Activated B cell treated with CpG ODN at 0.5 μM for 24 hours (primary cell): ENCODE measurements around the gene SLC25A46. TPM values are rescaled to one million over a fixed set of nuclear protein-coding genes. Genes with fewer than 3 reads are reported as not detected.
A peak's percentile ranks its signal among the peaks of the same experiment; 100 is the strongest.
"Not testable (repeated sequence)": the region's sequence is repeated elsewhere in the genome, so short reads cannot be mapped to it uniquely, and the experiment has no call there.

ENCODE experiments used
- ATAC-seq: fragments of 200-7000 bp; cut with Tn5 transposase; one replicate; pipeline ENCODE4 v1.10.0; 2021; ENCODE audit warnings: low read depth, mild to moderate bottlenecking, moderate library complexity
- CTCF ChIA-PET: fragments of 350-600 bp; sonication (Branson Sonifier 250); formaldehyde crosslinking; loops from one replicate; lab custom pipeline; 2021; ENCODE audit warnings: antibody characterized with exemption; lab: Charles Lee
- POLR2A ChIA-PET: fragments of 350-600 bp; sonication (Branson Sonifier 250); formaldehyde crosslinking; loops from one replicate; lab custom pipeline; 2021; ENCODE audit warnings: antibody characterized with exemption; lab: Charles Lee
- DNase-seq: peaks from one replicate; pipeline ENCODE4 v3.0.0; 2022
- H3K27ac Mint-ChIP-seq: one replicate; pipeline ENCODE4 v1.8.0; 2020; ENCODE audit warnings: mixed read lengths
- H3K27me3 Mint-ChIP-seq: one replicate; pipeline ENCODE4 v1.8.0; 2021; ENCODE audit warnings: mixed read lengths
- H3K36me3 Mint-ChIP-seq: one replicate; pipeline ENCODE4 v1.8.0; 2021; ENCODE audit warnings: low read depth, mixed read lengths
- H3K4me1 Mint-ChIP-seq: one replicate; pipeline ENCODE4 v1.8.0; 2021; ENCODE audit warnings: mixed read lengths
- H3K4me3 Mint-ChIP-seq: one replicate; pipeline ENCODE4 v1.8.0; 2020; ENCODE audit warnings: mild to moderate bottlenecking, mixed read lengths
- H3K9me3 Mint-ChIP-seq: one replicate; pipeline ENCODE4 v1.8.0; 2020; ENCODE audit warnings: mixed read lengths
- intact Hi-C: fragments of 100-400 bp; cut with micrococcal nuclease; formaldehyde crosslinking; loops from one replicate; pipeline ENCODE4 v1.15.1; 2024
- total RNA-seq: library from RNA; stranded (reverse); gene quantifications from 2 replicates; pipeline ENCODE4 v1.2.3, GENCODE V29; 2022
- TF ChIP-seq, protein P1 (sequence below): fragments of 200-600 bp; IDR thresholded peaks from one replicate; pipeline ENCODE4 v1.8.0; 2022; ENCODE audit warnings: antibody characterized with exemption, mild to moderate bottlenecking

Gene SLC25A46
- total RNA-seq, 1 donor from 2014 or later = 42.2 TPM

GRCh38 chr5:110726249-110727024 is 12.4 kb upstream of the SLC25A46 start, which contains the start of gene TMEM232:
Gene TMEM232 (minus strand): TSS chr5:110726671. CDS start chr5:110667352, 59,319 bp downstream.
- H3K9me3 Mint-ChIP-seq = no peaks in the 10 kb centered on the region
- POLR2A ChIA-PET = interaction anchor here (1.9 kb wide), 1 partner anchor 12 kb away, joined by 6 read pairs; the partner anchor contains the start of gene SLC25A46
- peak; percentile 28 for DNase-seq
- H3K4me1 Mint-ChIP-seq = peaks cover 2% of the 10 kb centered on the region
- H3K27me3 Mint-ChIP-seq = no peaks in the 10 kb centered on the region
- peak within 1 kb of the TSS; percentile 85 for H3K4me3 Mint-ChIP-seq
- peak; percentile 99 for ATAC-seq
- TF ChIP-seq, protein P1, sequence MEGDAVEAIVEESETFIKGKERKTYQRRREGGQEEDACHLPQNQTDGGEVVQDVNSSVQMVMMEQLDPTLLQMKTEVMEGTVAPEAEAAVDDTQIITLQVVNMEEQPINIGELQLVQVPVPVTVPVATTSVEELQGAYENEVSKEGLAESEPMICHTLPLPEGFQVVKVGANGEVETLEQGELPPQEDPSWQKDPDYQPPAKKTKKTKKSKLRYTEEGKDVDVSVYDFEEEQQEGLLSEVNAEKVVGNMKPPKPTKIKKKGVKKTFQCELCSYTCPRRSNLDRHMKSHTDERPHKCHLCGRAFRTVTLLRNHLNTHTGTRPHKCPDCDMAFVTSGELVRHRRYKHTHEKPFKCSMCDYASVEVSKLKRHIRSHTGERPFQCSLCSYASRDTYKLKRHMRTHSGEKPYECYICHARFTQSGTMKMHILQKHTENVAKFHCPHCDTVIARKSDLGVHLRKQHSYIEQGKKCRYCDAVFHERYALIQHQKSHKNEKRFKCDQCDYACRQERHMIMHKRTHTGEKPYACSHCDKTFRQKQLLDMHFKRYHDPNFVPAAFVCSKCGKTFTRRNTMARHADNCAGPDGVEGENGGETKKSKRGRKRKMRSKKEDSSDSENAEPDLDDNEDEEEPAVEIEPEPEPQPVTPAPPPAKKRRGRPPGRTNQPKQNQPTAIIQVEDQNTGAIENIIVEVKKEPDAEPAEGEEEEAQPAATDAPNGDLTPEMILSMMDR = no peak
- intact Hi-C loops = loop anchor here (1.0 kb wide), 1 partner anchor 12 kb away; no protein-coding TSS in a partner anchor
- no peaks in the 10 kb centered on the region for H3K36me3 Mint-ChIP-seq
- CTCF ChIA-PET = no interaction called here
- no peak within 1 kb of the TSS for H3K27ac Mint-ChIP-seq

- Mint-ChIP-seq H3K36me3 (no peaks in the 10 kb centered on the region), H3K4me1 (peaks cover 2% of the 10 kb centered on the region), H3K27me3 (peaks cover 2% of the 10 kb centered on the region), H3K27ac (no peak overlapping the region), H3K9me3 (no peaks in the 10 kb centered on the region), H3K4me3 (peak overlapping the region; percentile 85)
- ChIA-PET POLR2A (interaction anchor here (1.9 kb wide), 1 partner anchor 12 kb away, joined by 6 read pairs; the partner anchor contains the start of gene SLC25A46), CTCF (no interaction called here)
- DNase-seq (no peak), ATAC-seq (peak; percentile 45)
- intact Hi-C loops = no loop called here
- TF ChIP-seq, protein P1 = no peak
Observed at GRCh38 chr5:110727025-110727314, 11.8 kb upstream of the SLC25A46 start.

GRCh38 chr5:110731499-110731898 is 7.3 kb upstream of the SLC25A46 start:
- DNase-seq, H3K4me3 Mint-ChIP-seq, H3K9me3 Mint-ChIP-seq, ATAC-seq, H3K4me1 Mint-ChIP-seq, H3K27ac Mint-ChIP-seq, H3K27me3 Mint-ChIP-seq, intact Hi-C loops, H3K36me3 Mint-ChIP-seq, POLR2A ChIA-PET, CTCF ChIA-PET: not testable (repeated sequence)

- ChIA-PET POLR2A (no interaction called here), CTCF (no interaction called here)
- Mint-ChIP-seq H3K27me3 (peaks cover 8% of the 10 kb centered on the region), H3K27ac (no peak overlapping the region), H3K4me1 (peaks cover 9% of the 10 kb centered on the region), H3K36me3 (peaks cover 10% of the 10 kb centered on the region), H3K4me3 (no peak overlapping the region), H3K9me3 (no peaks in the 10 kb centered on the region)
- no peak for DNase-seq
- TF ChIP-seq, protein P1 = no peak
- intact Hi-C loops = no loop called here
- no peak for ATAC-seq
Observed at GRCh38 chr5:110734101-110734500, 4.7 kb upstream of the SLC25A46 start.

DNA sequence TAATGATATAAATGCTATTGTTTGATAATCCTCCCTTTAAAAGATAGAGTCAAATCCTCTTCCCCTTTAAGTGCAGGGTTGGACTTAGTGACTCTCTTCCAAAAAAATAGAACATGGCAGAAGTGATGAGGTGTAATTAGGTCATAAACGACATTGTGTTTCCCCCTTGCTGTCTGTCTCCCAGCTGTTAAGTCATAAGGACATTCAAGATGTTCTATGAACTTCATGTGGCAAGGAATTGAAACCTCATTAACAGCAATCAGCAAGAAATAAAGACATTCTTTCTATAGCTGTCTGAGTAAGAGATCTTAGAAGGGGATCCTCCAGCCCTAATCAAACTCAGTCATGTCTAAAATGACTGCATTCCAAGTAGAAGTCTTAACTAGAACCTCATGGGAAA is 3.3 kb upstream of the SLC25A46 start:
- ATAC-seq = no peak
- intact Hi-C loops = loop anchor here (5.0 kb wide), 1 partner anchor 363 kb away; no protein-coding TSS in a partner anchor
- ChIA-PET POLR2A (no interaction called here), CTCF (no interaction called here)
- peaks cover 11% of the 10 kb centered on the region for H3K36me3 Mint-ChIP-seq
- no peak for DNase-seq
- no peak overlapping the region for H3K27ac Mint-ChIP-seq
- H3K4me3 Mint-ChIP-seq = no peak overlapping the region
- TF ChIP-seq, protein P1 = no peak
- H3K4me1 Mint-ChIP-seq = peaks cover 20% of the 10 kb centered on the region
- no peaks in the 10 kb centered on the region for H3K9me3 Mint-ChIP-seq
- peaks cover 8% of the 10 kb centered on the region for H3K27me3 Mint-ChIP-seq
